KBM-7 (cell line): ENCODE results near the gene MLH3.
"Not testable (repeated sequence)": the region's sequence is repeated elsewhere in the genome, so short reads cannot be mapped to it uniquely, and the experiment has no call there.

Source experiments
- DNase-seq: peaks from one replicate; pipeline ENCODE4 v3.0.0-alpha.2; 2015
- in situ Hi-C: fragments of 300-500 bp; cut with MboI; formaldehyde crosslinking; loops from 2 replicates; pipeline ENCODE4 v1.14.3; 2020; ENCODE audit warnings: low sequenced_read_pairs, low pct_unique_long_range_greater_than_20kb, mixed read lengths

MLH3 gene

DNA sequence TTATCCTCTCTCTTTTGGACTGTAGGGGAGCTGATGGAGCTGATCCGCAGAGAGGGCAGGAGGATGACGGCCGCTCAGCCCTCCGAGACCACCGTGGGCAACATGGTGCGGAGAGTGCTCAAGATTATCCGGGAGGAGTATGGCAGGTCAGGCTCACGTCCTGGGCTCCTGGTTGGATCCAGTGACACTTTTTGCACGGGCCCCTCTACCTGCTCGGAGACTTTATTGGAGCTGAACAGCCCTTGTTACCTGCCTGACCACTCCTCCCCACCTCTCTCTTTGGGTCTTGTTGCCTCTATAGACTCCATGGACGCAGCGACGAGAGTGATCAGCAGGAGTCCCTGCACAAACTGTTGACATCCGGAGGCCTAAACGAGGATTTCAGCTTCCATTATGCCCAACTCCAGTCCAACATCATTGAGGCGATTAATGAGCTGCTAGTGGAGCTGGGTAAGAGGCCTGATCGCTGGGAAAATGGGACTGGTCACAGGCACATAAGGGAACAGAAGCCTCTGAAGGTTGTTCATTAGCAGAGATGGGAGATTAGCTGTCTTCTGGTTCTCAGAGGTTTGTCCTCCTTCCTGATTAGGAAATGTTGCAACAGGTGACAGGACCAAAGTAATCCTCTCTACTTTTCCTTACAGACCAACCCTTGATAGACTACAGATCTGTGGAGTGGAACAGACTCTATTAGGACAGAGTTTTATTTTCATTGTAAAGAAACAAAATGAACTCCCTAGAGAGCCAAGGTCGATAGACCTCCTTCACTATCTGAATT, 47.8 kb downstream of the MLH3 start:
- no peak for DNase-seq
- in situ Hi-C loops = no loop called here

DNA sequence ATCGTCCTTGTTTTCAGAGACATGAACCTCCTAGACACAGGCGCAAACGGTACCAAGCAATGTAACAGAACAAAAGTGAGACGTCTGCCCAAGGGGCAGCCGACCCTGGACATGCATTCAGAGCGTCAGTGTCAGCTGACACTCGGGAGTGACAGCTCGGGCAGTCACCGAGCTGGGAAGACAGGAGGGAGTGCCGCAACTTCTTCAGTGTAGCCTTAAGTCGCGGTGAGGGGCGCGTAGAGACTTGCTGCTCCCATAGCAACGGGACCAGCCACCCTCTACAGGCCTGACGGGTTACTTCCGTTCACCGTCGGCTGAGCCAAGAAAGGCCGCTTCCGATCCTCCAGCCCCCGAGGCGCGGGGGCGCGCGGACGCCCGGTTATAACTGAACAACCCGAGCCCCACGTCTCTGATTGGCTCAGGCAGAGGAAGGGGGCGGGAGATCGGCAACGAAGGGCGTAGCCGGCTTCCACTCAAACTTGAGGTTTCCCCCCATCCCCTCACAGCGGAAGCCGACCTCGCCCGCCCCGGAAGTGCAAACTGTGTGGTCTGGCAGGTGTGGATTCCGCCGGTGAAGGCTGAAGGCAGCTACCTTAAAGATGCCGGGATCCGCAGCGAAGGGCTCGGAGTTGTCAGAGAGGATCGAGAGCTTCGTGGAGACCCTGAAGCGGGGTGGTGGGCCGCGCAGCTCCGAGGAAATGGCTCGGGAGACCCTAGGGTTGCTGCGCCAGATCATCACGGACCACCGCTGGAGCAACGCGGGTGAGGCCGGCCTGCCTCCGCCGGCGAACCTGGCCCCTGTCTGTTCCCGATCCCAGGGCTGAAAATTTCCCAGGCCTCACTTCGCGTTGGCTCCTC, 48.6 kb downstream of the MLH3 start, which contains the start of gene EIF2B2:
EIF2B2 (plus strand) TSS at position 530 of the 858 bp plus-strand sequence; CDS start at position 600, 70 bp downstream.
- in situ Hi-C loops = no loop called here
- DNase-seq = peak; percentile 99

DNA sequence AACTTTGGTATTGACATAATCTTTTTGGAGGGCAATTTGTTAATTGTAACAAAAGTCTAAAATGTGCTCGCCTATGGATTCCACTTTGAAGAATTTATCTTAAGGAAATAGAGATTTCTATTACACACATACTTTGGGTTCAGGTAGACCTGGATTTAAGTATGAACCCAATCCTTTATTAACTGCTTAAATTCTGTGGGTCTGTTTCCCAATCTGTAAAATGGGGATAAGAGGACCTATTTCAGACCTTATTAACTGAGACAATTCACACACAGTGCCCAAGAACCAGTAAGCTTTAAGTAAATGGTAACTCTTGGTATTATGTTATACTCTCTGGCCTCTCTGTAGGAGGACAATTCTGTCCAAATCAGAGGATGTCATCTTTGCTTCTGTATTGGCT, 49.4 kb downstream of the MLH3 start:
- in situ Hi-C loops = no loop called here
- no peak for DNase-seq

DNA sequence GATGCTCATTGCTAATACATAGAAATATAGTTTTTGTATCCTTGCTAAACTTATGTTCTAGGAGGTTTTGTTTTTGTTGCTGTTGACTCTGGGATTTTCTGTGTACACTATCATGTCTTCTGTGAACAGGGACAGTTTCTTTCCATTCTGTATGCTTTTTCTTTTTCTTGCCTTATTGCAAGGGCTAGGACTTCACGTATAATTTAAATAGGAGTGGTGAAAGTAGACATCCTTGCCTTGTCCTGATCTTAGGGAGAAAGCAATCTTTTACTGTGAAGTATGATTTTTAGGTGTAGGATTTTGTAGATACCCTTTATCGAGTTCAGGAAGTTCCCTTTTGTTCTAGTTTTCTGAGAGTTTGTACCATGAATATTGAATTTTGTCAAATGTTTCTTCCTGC, 50.0 kb downstream of the MLH3 start:
- in situ Hi-C loops = no loop called here
- no peak for DNase-seq

DNA sequence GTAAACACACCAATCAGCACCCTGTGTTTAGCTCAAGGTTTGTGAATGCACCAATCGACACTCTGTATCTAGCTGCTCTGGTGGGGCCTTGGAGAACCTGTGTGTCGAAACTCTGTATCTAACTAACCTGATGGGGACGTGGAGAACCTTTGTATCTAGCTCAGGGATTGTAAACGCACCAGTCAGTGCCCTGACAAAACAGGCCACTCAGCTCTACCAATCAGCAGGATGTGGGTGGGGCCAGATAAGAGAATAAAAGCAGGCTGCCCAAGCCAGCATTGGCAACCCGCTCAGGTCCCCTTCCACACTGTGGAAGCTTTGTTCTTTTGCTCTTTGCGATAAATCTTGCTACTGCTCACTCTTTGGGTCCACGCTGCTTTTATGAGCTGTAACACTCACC, 55.5 kb downstream of the MLH3 start:
- DNase-seq, in situ Hi-C loops: not testable (repeated sequence)

DNA sequence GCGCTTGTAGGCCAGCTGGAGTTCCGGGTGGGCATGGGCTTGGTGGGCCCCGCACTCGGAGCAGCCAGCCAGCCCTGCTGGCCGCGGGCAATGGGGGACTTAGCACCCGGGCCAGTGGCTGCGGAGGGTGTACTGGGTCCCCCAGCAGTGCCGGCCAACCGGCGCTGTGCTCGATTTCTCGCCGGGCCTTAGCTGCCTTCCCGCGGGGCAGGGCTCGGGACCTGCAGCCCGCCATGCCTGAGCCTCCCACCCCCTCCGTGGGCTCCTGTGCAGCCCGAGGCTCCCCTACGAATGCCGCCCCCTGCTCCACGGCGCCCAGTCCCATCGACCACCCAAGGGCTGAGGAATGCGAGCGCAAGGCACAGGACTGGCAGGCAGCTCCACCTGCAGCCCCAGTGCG, 57.1 kb downstream of the MLH3 start:
- DNase-seq, in situ Hi-C loops: not testable (repeated sequence)

DNA sequence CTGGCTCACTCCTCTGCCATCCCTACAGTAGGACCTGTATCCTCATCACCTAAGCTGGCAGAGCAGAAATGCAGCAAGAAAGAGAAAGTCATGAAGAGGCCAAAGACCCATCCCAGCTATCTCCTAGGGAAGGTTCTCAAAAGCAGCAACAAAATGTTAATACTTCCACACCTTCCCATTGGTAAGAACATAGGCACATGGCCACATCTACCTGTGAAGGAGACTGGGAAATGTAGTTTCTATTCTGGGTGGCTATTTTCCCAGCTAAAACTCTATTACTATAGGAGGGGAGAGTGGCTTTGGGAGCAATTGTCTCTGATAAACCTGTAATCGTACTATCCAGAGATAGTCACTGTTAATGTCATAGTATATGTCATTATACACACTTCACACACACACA, 62.3 kb downstream of the MLH3 start:
- no peak for DNase-seq
- in situ Hi-C loops = no loop called here

DNA sequence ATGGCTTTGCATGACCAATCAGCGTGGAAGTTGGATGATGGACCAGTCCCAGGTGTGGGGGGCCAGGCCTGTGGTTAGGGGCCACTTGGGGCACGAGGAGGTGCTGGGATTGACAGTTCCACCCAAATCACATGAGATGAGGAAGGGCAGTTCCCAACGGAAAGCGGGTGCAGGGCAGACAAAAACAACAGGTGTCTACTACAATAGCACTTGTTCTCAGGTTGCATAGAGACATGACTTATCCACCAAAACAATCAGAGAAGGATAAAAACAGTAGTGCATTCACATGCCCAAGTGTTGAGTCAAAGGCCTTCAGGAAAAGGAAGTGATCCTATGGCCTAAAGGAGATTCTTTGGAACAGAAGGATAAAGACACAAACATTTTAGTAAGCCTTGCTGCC, 63.1 kb downstream of the MLH3 start:
- in situ Hi-C loops = no loop called here
- no peak for DNase-seq

DNA sequence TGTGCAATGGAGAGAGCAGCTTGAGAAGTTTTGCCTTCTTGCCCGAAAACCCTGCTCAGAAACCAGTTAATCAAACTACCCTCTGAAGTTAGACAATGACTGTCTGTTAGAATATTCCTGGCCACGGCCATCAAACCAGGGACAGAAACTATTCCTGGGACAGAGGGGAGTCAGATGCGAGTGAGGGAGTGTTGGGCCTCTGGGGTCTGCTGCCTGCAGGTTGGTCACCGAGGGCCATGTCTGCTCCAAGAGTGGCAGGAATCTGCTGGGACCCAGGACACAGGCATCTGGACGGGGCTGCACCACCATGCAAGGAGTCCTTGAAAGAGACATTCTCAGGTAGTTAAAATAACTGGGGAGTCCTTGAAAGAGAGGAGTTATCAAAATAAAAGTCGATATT, 65.5 kb downstream of the MLH3 start:
- in situ Hi-C loops = no loop called here
- no peak for DNase-seq

DNA sequence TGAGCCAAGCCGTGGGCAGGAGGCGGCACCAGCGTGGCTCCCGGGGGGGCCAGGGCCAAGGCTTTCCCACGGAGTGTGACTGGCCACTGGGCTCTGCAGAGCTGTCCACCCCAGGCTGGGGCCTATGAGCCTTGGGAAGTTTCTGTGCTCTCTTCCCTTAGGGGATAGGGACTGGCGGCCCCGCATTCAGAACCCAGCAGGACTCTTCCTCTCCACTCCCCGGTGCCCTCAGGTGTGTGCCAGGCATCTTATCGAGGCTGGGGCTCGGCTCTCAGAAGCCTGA, 66.3 kb downstream of the MLH3 start:
- no peak for DNase-seq
- in situ Hi-C loops = no loop called here

DNA sequence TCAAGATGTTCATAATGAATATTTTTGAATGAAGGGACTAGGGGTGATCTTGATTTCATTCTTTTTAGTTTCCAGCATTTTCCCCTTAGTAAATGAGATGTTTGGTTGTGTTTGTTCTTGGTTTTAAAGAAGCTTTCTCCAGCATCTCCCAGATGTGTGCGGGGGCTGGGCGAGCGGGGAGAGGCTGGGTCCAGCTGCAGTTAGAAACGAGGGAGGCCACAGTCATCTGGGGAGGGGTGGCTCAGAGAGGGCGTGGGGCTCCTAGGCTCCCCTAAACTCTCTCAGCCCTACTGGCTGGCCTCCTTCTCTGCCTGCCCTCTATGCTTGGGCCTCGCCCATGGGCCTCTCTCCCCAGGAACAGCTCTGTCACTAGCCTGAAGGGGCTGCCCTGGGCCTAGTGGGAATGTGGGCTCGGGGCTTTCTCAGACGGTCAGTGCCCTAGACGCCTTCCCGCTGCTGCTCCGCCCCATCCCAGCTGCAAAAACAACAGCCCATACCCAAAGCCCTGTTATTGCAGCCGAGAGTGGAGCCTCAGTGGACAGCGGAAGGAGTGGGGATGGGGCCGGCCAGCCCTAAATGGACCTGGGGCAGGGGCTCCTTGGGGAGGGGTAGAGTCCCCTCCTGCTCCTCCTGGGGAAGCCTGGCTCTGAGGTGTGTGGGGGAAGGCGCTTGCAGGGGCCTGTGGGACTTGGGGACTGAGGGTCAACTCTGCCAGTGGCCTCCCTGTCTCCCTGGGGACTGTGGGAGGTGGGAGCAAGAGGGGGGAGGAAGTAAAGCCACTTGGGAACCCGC, 66.8 kb downstream of the MLH3 start:
- no peak for DNase-seq
- in situ Hi-C loops = no loop called here

DNA sequence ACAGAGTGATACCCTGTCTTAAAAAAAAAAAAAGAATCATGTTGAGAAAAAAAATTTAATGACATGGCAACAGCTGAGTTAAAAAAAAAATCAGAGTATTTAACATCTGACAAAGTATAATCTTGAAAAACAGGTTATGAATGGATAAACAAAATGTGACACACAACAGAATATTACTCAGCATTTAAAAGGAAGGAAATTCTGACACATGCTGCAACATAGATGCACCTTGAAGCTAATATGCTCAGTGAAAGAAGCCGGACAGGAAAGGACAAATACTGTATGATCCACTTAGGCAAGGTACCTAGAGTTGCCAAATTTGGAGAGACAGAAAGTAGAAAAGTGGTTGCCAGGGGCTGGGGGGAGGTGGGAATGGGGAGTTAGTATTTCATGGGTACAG, 67.9 kb downstream of the MLH3 start:
- no peak for DNase-seq
- in situ Hi-C loops = no loop called here

DNA sequence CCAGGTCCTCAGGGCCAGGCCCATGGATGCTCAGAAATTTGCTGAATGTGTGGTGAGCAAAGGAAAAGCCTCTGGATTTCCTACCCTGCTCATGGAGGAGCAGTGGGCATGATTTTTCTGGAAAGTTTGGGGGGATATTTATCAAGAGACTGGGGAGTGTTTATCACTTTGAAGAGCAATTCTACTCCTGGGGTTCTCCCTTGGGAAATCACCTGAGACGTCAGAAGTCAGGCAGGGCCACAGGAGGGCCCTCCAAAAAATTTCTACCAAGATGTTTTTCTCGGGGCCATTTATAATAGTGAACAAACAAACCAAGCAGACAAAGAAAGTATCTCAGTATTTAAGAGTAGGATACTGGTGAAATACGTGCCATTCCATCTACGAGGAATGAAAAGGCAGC, 68.6 kb downstream of the MLH3 start:
- DNase-seq = no peak
- in situ Hi-C loops = no loop called here

DNA sequence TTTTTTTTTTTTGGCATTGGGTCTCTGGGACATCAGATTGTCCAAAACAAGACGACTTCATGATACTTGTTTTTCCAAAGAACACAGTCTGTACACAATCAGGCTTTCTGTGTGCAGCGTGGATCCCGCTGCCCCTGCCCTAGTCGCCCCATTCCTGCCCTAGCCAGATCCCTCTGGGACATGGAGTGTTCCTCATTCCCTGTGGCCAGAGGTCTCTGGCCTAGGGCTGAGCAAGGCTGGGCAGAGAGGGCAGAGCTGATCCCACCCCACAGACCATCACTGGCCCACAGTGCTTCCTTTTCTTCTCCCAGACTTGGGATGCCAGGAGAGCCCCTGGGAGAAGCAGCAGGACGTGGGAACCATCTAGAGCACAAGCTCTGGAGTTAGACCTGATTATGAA, 69.4 kb downstream of the MLH3 start:
- in situ Hi-C loops = no loop called here
- no peak for DNase-seq

DNA sequence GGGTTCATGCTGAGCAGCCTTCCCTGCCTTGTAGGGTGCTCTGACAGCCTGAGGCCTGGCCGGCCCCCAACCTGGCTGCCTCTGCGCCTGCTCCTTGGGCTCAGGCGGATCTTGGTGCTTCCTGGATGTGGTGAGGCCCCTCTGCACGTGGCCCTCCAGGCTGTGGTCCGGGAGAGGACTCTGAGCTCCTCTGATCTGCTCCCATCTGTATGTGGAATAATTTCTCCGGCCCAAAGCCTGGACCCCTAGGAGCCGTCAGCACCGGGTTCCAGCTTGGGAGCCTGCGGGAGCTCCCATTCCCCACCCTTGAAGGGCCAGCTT, 69.8 kb downstream of the MLH3 start:
- in situ Hi-C loops = no loop called here
- DNase-seq = no peak

DNA sequence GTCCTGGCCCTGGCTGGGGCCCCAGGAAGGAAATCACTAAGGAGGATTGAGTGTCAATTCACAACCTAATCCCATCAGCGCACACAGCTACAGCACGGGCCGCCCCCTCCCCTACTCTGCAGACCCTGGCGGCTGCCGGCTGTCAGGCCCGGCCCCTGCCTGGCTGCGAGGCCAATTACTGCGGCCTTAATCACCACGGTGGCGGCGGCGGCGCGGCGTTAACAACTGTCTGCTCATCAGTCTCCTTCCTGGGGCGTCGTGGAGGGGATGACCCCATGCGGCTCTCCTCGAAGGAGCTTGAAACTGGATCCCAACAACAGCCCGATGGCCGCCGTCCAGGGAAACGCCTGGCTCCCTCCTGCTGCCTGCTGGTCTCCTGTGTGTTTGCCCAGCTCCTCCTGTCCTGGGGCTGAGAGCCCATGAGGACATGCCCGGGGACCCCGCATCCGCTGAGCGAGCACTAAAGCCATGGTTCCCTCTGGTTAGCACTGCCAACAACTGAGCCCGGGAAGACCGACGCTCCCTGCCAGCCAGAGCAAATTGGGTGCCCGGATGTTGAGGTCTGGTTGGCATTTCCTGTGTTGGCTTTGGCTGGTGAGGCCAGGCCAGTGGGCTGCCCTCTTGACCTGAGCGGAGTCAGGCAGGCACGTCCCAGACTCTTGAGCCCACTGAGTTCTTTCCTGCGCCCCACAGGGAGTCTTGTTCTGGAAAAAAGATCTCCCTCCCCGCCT, 70.4 kb downstream of the MLH3 start:
- in situ Hi-C loops = no loop called here
- DNase-seq = no peak

DNA sequence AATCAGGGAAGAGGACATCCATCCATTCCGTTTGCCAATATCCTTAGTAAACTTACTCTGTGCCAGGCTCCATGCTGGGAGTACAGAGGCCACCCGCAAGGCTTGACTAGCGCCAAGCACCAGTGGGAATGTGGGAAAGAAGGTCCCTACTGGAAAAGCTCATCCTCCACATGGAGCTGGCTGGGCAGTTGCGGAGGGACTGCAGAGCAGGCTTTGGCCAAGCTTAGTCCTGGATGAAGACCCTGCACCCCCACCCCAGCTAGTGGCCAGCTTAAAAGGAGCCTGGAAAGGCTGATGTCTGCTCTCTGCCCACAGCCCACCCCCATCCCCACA, 70.9 kb downstream of the MLH3 start:
- in situ Hi-C loops = no loop called here
- no peak for DNase-seq

DNA sequence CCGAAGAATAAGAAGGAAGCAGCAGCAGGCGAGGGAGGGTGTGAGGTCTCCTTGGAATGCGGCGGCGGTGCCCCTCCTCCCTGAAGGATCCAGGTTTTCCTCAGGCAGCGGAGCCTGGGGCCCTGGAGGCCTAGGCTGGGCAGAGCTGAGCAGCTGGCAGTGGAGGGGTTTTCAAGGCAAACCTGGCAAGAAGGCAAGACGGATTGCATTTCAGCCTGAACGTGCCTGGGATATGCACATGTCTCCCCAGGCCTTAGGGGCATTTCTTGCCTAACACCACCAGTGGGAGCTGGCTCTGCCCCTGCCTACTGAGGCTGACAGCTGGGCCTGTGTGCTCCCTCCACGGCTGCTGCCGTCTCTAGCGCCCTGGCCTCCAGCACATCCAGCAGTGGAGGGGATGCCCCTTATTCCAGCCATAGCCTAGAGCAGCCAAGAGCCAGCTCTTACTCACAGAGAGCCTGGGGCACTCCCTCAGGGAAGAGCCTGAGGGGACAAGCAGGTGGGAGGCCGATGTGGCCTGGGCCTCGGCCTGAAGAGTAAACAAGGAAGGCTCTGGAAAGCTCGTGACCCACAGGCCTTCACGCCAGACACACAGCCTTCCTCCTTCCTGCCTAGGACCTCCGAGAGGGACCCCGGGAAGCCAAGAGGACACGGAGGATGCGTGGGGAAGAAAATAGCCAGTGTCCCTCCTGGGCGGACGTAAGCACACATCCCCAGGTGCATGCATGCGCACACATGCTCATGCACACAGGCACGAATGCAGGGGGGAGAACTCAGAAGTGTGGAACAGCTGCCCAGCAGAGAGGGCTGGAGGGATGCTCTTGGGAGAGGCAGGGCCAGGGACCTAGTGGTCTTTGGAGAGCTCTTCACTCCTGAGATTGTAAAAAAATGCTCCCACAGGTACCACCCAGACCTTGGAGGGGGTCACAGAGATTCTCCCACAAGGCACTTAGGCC, 71.5 kb downstream of the MLH3 start:
- in situ Hi-C loops = no loop called here
- no peak for DNase-seq

DNA sequence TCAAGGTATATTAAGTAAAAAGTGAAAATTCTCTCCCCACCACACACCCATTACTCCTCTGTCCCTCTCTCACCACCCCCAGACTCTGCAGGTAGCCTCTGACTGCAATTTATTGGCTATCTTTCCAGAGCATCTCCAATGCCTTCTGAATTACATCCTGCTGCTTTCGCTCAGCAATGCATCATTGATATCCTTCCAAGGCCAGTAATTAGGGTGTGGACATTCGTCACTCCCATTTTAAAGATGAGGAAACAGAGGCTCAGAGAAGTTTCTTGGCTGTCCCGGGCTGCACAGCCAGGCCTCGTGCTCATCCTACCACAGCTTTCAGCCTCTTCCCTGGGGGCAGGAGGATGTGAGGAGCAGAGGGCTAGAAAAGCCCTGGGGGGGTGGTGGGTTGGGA, 72.2 kb downstream of the MLH3 start:
- in situ Hi-C loops = no loop called here
- no peak for DNase-seq
